A549 treated with Hydrocortisone at 1 μM for 4 hours (cell line): ENCODE results near the gene MAN1A2. TPM values are rescaled to one million over a fixed set of nuclear protein-coding genes. Genes with fewer than 3 reads are reported as not detected.

Experiments used
- total RNA-seq: library from RNA; stranded (reverse); fragments of 200-300 nt; extraction: Qiagen RNA extraction; gene quantifications from 5 replicates; pipeline ENCODE4 v1.2.3, GENCODE V29; 2022

The MAN1A2 gene
- 4.3 to 10.9 TPM (median 7.0 TPM) in 5 replicates for total RNA-seq

GRCh38 chr1:117367046-117368025 is at the start of gene MAN1A2:
Gene MAN1A2 (plus strand): TSS chr1:117367449. CDS start chr1:117368184, 735 bp downstream.

Other genes starting within 250 kb of the MAN1A2 start
- 0.70 to 1.4 TPM (median 1.2 TPM) in 5 replicates for gene TRIM45, start 245.7 kb upstream of the MAN1A2 start, total RNA-seq
- 0.07 to 0.12 TPM (median 0.10 TPM) in 4 of 5 replicates, not detected in the other for gene VTCN1, start 156.5 kb upstream of the MAN1A2 start, total RNA-seq
- 0.05 to 0.17 TPM (median 0.08 TPM) in 5 replicates for gene TENT5C, start 238.6 kb downstream of the MAN1A2 start, total RNA-seq